HL-60 (cell line): ENCODE measurements around the gene TBL1X.
"Not testable (repeated sequence)": the region's sequence is repeated elsewhere in the genome, so short reads cannot be mapped to it uniquely, and the experiment has no call there.

Experiments used
- CTCF ChIP-seq: IDR thresholded peaks from one replicate; pipeline ENCODE4 v1.5.1; 2011; ENCODE audit warnings: low read length, control low read depth, inconsistent platforms; ENCODE audit not compliant: insufficient read depth
- GABPA ChIP-seq: IDR thresholded peaks from 2 replicates; pipeline ENCODE4 v1.6.1; 2012; ENCODE audit warnings: low read depth
- POLR2AphosphoS5 ChIP-seq: IDR thresholded peaks from 2 replicates; pipeline ENCODE4 v1.6.1; 2012; ENCODE audit warnings: low read depth

GRCh38 chrX:9768321-9768839 is 303.5 kb downstream of the TBL1X start:
- not testable (repeated sequence) for TF ChIP-seq CTCF, GABPA, POLR2AphosphoS5
